Measurements from ENCODE around the gene EML5. TPM values are rescaled to one million over a fixed set of nuclear protein-coding genes. Genes with fewer than 3 reads are reported as not detected.

The EML5 gene
- total RNA-seq, 1 experiment from 2014 or later, result 0.66 TPM

- TF ChIP-seq EZH2phosphoT487 (IDR thresholded peaks at IDR 0.05; ENCODE audit: borderline replicate concordance, low read length), result no peak
- TF ChIP-seq CTCF (conservative IDR thresholded peaks at IDR 0.05; ENCODE audit: low read depth, low read length), result no peak
- no peak for TF ChIP-seq EZH2 (IDR thresholded peaks at IDR 0.05; ENCODE audit: low read length, unreplicated experiment)
- DNase-seq (peak; percentile 23), ATAC-seq (no peak)
- H3K79me2 ChIP-seq (ENCODE audit: low read length), result no peaks in the 10 kb centered on the region
- CTCF ChIA-PET, result no interaction called here
- H3K4me2 ChIP-seq (ENCODE audit: low read length), result no peak overlapping the region
- no peaks in the 10 kb centered on the region for H3K27me3 ChIP-seq (ENCODE audit: low read length)
- H4K20me1 ChIP-seq (ENCODE audit: low read length), result no peaks in the 10 kb centered on the region
- no peaks in the 10 kb centered on the region for H3F3A ChIP-seq (ENCODE audit: low read length, unreplicated experiment)
- POLR2A ChIA-PET (ENCODE audit: unreplicated experiment), result interaction anchor here (0.6 kb wide), 1 partner anchor 345 kb away, joined by 3 read pairs; no protein-coding TSS in a partner anchor
- H3K9me2 ChIP-seq (replicated peaks; ENCODE audit: low read length), result no peaks in the 10 kb centered on the region
- H3K9ac ChIP-seq (ENCODE audit: low read length), result no peak overlapping the region
- H3K9me3 ChIP-seq (ENCODE audit: low read length), result no peaks in the 10 kb centered on the region
- intact Hi-C loops (cut with micrococcal nuclease), result no loop called here
- H3K36me3 ChIP-seq (ENCODE audit: low read depth, low read length), result no peaks in the 10 kb centered on the region
- H3K4me3 ChIP-seq (ENCODE audit: low read length), result no peak overlapping the region
- H3K4me1 ChIP-seq (ENCODE audit: insufficient read depth, low read length), result peaks cover 27% of the 10 kb centered on the region
- H2AFZ ChIP-seq (ENCODE audit: low read length), result no peak overlapping the region
- H3K27ac ChIP-seq (ENCODE audit: low read length), result no peak overlapping the region
- BruUV-seq (replicated peaks), result no TSS peak
Observed at GRCh38 chr14:88695870-88696269, 96.9 kb downstream of the EML5 start.

- H3K79me2 ChIP-seq (ENCODE audit: low read length), result no peaks in the 10 kb centered on the region
- H3K4me2 ChIP-seq (ENCODE audit: low read length), result no peak overlapping the region
- H4K20me1 ChIP-seq (ENCODE audit: low read length), result no peaks in the 10 kb centered on the region
- intact Hi-C loops (cut with micrococcal nuclease), result no loop called here
- H3K9me3 ChIP-seq (ENCODE audit: low read length), result no peaks in the 10 kb centered on the region
- H3K9me2 ChIP-seq (replicated peaks; ENCODE audit: low read length), result no peaks in the 10 kb centered on the region
- ChIA-PET CTCF (no interaction called here), POLR2A (ENCODE audit: unreplicated experiment) (no interaction called here)
- no peak overlapping the region for H3K9ac ChIP-seq (ENCODE audit: low read length)
- H3K4me1 ChIP-seq (ENCODE audit: insufficient read depth, low read length), result no peaks in the 10 kb centered on the region
- ATAC-seq (no peak), DNase-seq (no peak)
- no peak overlapping the region for H3K27ac ChIP-seq (ENCODE audit: low read length)
- no TSS peak for BruUV-seq (replicated peaks)
- no peaks in the 10 kb centered on the region for H3K36me3 ChIP-seq (ENCODE audit: low read depth, low read length)
- no peak for TF ChIP-seq CTCF (conservative IDR thresholded peaks at IDR 0.05; ENCODE audit: low read depth, low read length)
- TF ChIP-seq EZH2 (IDR thresholded peaks at IDR 0.05; ENCODE audit: low read length, unreplicated experiment), result no peak
- TF ChIP-seq EZH2phosphoT487 (IDR thresholded peaks at IDR 0.05; ENCODE audit: borderline replicate concordance, low read length), result no peak
- H3K4me3 ChIP-seq (ENCODE audit: low read length), result no peak overlapping the region
- H3K27me3 ChIP-seq (ENCODE audit: low read length), result no peaks in the 10 kb centered on the region
- no peak overlapping the region for H2AFZ ChIP-seq (ENCODE audit: low read length)
- H3F3A ChIP-seq (ENCODE audit: low read length, unreplicated experiment), result no peaks in the 10 kb centered on the region
Observed at GRCh38 chr14:88688386-88688785, 104.4 kb downstream of the EML5 start.

GRCh38 chr14:88683119-88683518 lies 109.6 kb downstream of the EML5 start:
- no peaks in the 10 kb centered on the region for H3K27me3 ChIP-seq (ENCODE audit: low read length)
- H3F3A ChIP-seq (ENCODE audit: low read length, unreplicated experiment), result no peaks in the 10 kb centered on the region
- no peak overlapping the region for H3K4me3 ChIP-seq (ENCODE audit: low read length)
- H3K79me2 ChIP-seq (ENCODE audit: low read length), result no peaks in the 10 kb centered on the region
- H3K9me3 ChIP-seq (ENCODE audit: low read length), result no peaks in the 10 kb centered on the region
- intact Hi-C loops (cut with micrococcal nuclease), result no loop called here
- H3K4me2 ChIP-seq (ENCODE audit: low read length), result no peak overlapping the region
- ChIA-PET POLR2A (ENCODE audit: unreplicated experiment) (no interaction called here), CTCF (no interaction called here)
- no peaks in the 10 kb centered on the region for H3K9me2 ChIP-seq (replicated peaks; ENCODE audit: low read length)
- no peaks in the 10 kb centered on the region for H3K4me1 ChIP-seq (ENCODE audit: insufficient read depth, low read length)
- DNase-seq (no peak), ATAC-seq (no peak)
- no peak for TF ChIP-seq CTCF (conservative IDR thresholded peaks at IDR 0.05; ENCODE audit: low read depth, low read length)
- no peak for TF ChIP-seq EZH2 (IDR thresholded peaks at IDR 0.05; ENCODE audit: low read length, unreplicated experiment)
- no peak for TF ChIP-seq EZH2phosphoT487 (IDR thresholded peaks at IDR 0.05; ENCODE audit: borderline replicate concordance, low read length)
- H3K9ac ChIP-seq (ENCODE audit: low read length), result no peak overlapping the region
- no peaks in the 10 kb centered on the region for H4K20me1 ChIP-seq (ENCODE audit: low read length)
- no peak overlapping the region for H2AFZ ChIP-seq (ENCODE audit: low read length)
- no peak overlapping the region for H3K27ac ChIP-seq (ENCODE audit: low read length)
- BruUV-seq (replicated peaks), result no TSS peak
- H3K36me3 ChIP-seq (ENCODE audit: low read depth, low read length), result no peaks in the 10 kb centered on the region
